H1 (cell line): ENCODE data around the gene IRF2BP2. TPM values are rescaled to one million over a fixed set of nuclear protein-coding genes. Genes with fewer than 3 reads are reported as not detected.

Experiments used
- CTCF ChIA-PET: fragments of 300-600 bp; sonication (Branson Sonifier 250); formaldehyde crosslinking; loops from one replicate; lab custom pipeline; 2021; ENCODE audit not compliant: partially characterized antibody; lab: Charles Lee
- POLR2A ChIA-PET: fragments of 300-600 bp; sonication (Branson Sonifier 250); formaldehyde crosslinking; loops from one replicate; lab custom pipeline; 2021; ENCODE audit warnings: inconsistent platforms; ENCODE audit not compliant: partially characterized antibody; lab: Charles Lee
- DNase-seq, 2 experiments: peaks; one replicate each; pipeline versions ENCODE4 v3.0.0 to v3.0.0-alpha.2; 2010 to 2022; ENCODE audit warnings: low spot score in 2 of 2, low read depth in 1 of 2, mixed read lengths in 1 of 2
- FAIRE-seq: peaks from 2 replicates; lab custom pipeline; 2011; peaks lifted over from hg19 to GRCh38; lab: Jason Lieb, UNC
- H2AFZ ChIP-seq: 2 replicates; pipeline ENCODE4 v1.8.1; 2012; ENCODE audit warnings: low read length, inconsistent platforms
- H2AK5ac ChIP-seq: 2 replicates; pipeline ENCODE4 v1.6.1; 2013; ENCODE audit warnings: low read depth, low read length
- H2BK120ac ChIP-seq: replicated peaks from 2 replicates; pipeline ENCODE3; 2013; ENCODE audit warnings: low read depth, low read length, inconsistent platforms
- H2BK12ac ChIP-seq: 2 replicates; pipeline ENCODE4 v1.6.1; 2013; ENCODE audit warnings: low read depth, low read length
- H2BK15ac ChIP-seq: 2 replicates; pipeline ENCODE4 v1.6.1; 2013; ENCODE audit warnings: low read length
- H2BK20ac ChIP-seq: 2 replicates; pipeline ENCODE4 v1.6.1; 2013; ENCODE audit warnings: low read length
- H2BK5ac ChIP-seq: 2 replicates; pipeline ENCODE4 v1.6.1; 2013; ENCODE audit warnings: low read depth, low read length
- H3K14ac ChIP-seq: 2 replicates; pipeline ENCODE4 v1.6.1; 2013; ENCODE audit warnings: inconsistent platforms; ENCODE audit not compliant: insufficient read length
- H3K18ac ChIP-seq: 2 replicates; pipeline ENCODE4 v1.6.1; 2013; ENCODE audit warnings: low read length; ENCODE audit errors: extremely low read depth
- H3K23ac ChIP-seq: 2 replicates; pipeline ENCODE4 v1.6.1; 2013; ENCODE audit warnings: inconsistent platforms; ENCODE audit not compliant: insufficient read length
- H3K23me2 ChIP-seq: 2 replicates; pipeline ENCODE4 v1.6.1; 2013; ENCODE audit warnings: low read depth, low read length
- H3K27ac ChIP-seq: 2 replicates; pipeline ENCODE4 v1.6.1; 2011; ENCODE audit warnings: low read depth, low read length, inconsistent platforms
- H3K27me3 ChIP-seq, 4 experiments: replicated peaks in 1 of 4; 1 replicate in 1 of 4; 2 replicates in 3 of 4; pipeline versions ENCODE4 v1.6.1 to v1.8.1; 2011 to 2013; ENCODE audit warnings: low read length in 3 of 4, mild to moderate bottlenecking in 3 of 4, inconsistent platforms in 2 of 4, mixed read lengths in 2 of 4, moderate library complexity in 1 of 4; ENCODE audit not compliant: control insufficient read depth in 3 of 4, insufficient read depth in 3 of 4; ENCODE audit errors: extremely low read depth in 1 of 4
- H3K36me3 ChIP-seq, 4 experiments: 2 replicates each; pipeline versions ENCODE4 v1.6.1 to v1.8.1; 2011 to 2013; ENCODE audit warnings: mild to moderate bottlenecking in 4 of 4, low read length in 3 of 4, moderate library complexity in 2 of 4, control low read depth in 1 of 4, inconsistent platforms in 1 of 4; ENCODE audit not compliant: insufficient read depth in 4 of 4, control insufficient read depth in 2 of 4
- H3K4ac ChIP-seq: replicated peaks from 2 replicates; pipeline ENCODE3; 2013; ENCODE audit warnings: low read length, low read depth, mixed read lengths, inconsistent platforms; ENCODE audit not compliant: insufficient read length
- H3K4me1 ChIP-seq, 4 experiments: replicated peaks in 1 of 4; 1 replicate in 1 of 4; 2 replicates in 3 of 4; pipeline versions ENCODE4 v1.6.1 to v1.8.1; 2011 to 2013; ENCODE audit warnings: low read length in 3 of 4, inconsistent platforms in 2 of 4, mixed read lengths in 1 of 4; ENCODE audit not compliant: insufficient read depth in 4 of 4, control insufficient read depth in 3 of 4
- H3K4me2 ChIP-seq, 2 experiments: 2 replicates each; pipeline versions ENCODE4 v1.6.1 to v1.8.1; 2011 to 2013; ENCODE audit warnings: low read depth in 2 of 2, low read length in 2 of 2, control low read depth in 1 of 2, inconsistent platforms in 1 of 2, mild to moderate bottlenecking in 1 of 2; ENCODE audit not compliant: insufficient read depth in 1 of 2
- H3K4me3 ChIP-seq, 4 experiments: fragments of 200-600, 300-600 bp in 1 of 4; sonication (generic), shearing (Covaris generic), sonication (Bioruptor Twin) in 1 of 4; 2 replicates each; pipeline versions ENCODE4 v1.5.1 to v1.8.1; 2011 to 2016; ENCODE audit warnings: low read length in 4 of 4, low read depth in 3 of 4, control low read depth in 2 of 4, inconsistent platforms in 2 of 4, mild to moderate bottlenecking in 2 of 4, mixed read lengths in 1 of 4, moderate library complexity in 1 of 4; ENCODE audit not compliant: insufficient read depth in 2 of 4; ENCODE audit errors: extremely low read depth in 1 of 4
- H3K56ac ChIP-seq: replicated peaks from 2 replicates; pipeline ENCODE3; 2013; ENCODE audit warnings: low read depth, mild to moderate bottlenecking, mixed read lengths, low read length, inconsistent platforms; ENCODE audit not compliant: insufficient read length
- H3K79me1 ChIP-seq: 2 replicates; pipeline ENCODE4 v1.6.1; 2013; ENCODE audit warnings: low read depth, low read length, control low read depth
- H3K79me2 ChIP-seq, 2 experiments: 2 replicates each; pipeline versions ENCODE4 v1.6.1 to v1.8.1; 2012 to 2013; ENCODE audit warnings: low read length in 2 of 2, mild to moderate bottlenecking in 2 of 2, inconsistent platforms in 1 of 2; ENCODE audit not compliant: insufficient read depth in 2 of 2, control insufficient read depth in 1 of 2
- H3K9ac ChIP-seq, 4 experiments: replicated peaks in 1 of 4; 1 replicate in 1 of 4; 2 replicates in 3 of 4; pipeline versions ENCODE4 v1.6.1 to v1.8.1; 2011 to 2013; ENCODE audit warnings: low read depth in 3 of 4, low read length in 3 of 4, control low read depth in 2 of 4, mild to moderate bottlenecking in 2 of 4, moderate library complexity in 2 of 4, inconsistent platforms in 1 of 4; ENCODE audit errors: extremely low read depth in 1 of 4
- H3K9me3 ChIP-seq, 2 experiments: 2 replicates each; pipeline versions ENCODE4 v1.6.1 to v1.8.1; 2012 to 2013; ENCODE audit warnings: mild to moderate bottlenecking in 2 of 2, moderate library complexity in 2 of 2, control low read depth in 1 of 2, inconsistent platforms in 1 of 2, low read depth in 1 of 2, low read length in 1 of 2, mixed read lengths in 1 of 2; ENCODE audit not compliant: insufficient read depth in 2 of 2
- H4K20me1 ChIP-seq, 2 experiments: replicated peaks in 1 of 2; 2 replicates each; pipeline versions ENCODE3 to v1.8.1; 2011 to 2013; ENCODE audit warnings: inconsistent platforms in 2 of 2, low read length in 2 of 2, mild to moderate bottlenecking in 1 of 2; ENCODE audit not compliant: insufficient read depth in 2 of 2, control insufficient read depth in 1 of 2
- H4K5ac ChIP-seq: 2 replicates; pipeline ENCODE4 v1.6.1; 2013; ENCODE audit warnings: low read length, low read depth, mixed read lengths, inconsistent platforms; ENCODE audit not compliant: insufficient read length
- H4K8ac ChIP-seq: 2 replicates; pipeline ENCODE4 v1.8.0; 2013; ENCODE audit warnings: mild to moderate bottlenecking, moderate library complexity, low read length, inconsistent platforms; ENCODE audit not compliant: insufficient read depth; ENCODE audit errors: extremely low read depth
- H4K91ac ChIP-seq: replicated peaks from 2 replicates; pipeline ENCODE3; 2013; ENCODE audit warnings: low read length, mixed read lengths, inconsistent platforms; ENCODE audit not compliant: insufficient read length
- HDAC2 ChIP-seq, 2 experiments: fragments of 300-600 bp in 1 of 2; sonication (generic) in 1 of 2; IDR thresholded peaks; 2 replicates each; pipeline ENCODE4 v1.6.1; 2011 to 2012; ENCODE audit warnings: low read depth in 2 of 2, low read length in 2 of 2, mild to moderate bottlenecking in 2 of 2, moderate library complexity in 2 of 2, borderline replicate concordance in 1 of 2, inconsistent platforms in 1 of 2
- HDAC6 ChIP-seq: IDR thresholded peaks from one replicate; pipeline ENCODE4 v1.7.1; 2012; ENCODE audit warnings: low read depth, mild to moderate bottlenecking, inconsistent platforms, low read length, moderate library complexity
- SIRT6 ChIP-seq: IDR thresholded peaks from one replicate; pipeline ENCODE4 v1.7.1; 2012; ENCODE audit warnings: low read length, inconsistent platforms
- WGBS, 2 experiments: shearing (Covaris generic) in 1 of 2; methylation state at CpG; one replicate each; pipeline versions ENCODE4 v1.1.6 to v1.1.7; 2013 to 2015; ENCODE audit warnings: low lambda C conversion rate in 2 of 2, mixed read lengths in 2 of 2, inconsistent platforms in 1 of 2, low coverage in 1 of 2, missing lambda C conversion rate in 1 of 2; ENCODE audit not compliant: insufficient replicate concordance in 2 of 2, insufficient coverage in 1 of 2, insufficient read length in 1 of 2; ENCODE audit errors: extremely low coverage in 1 of 2, missing lambda C conversion rate in 1 of 2; 5-methylcytosine and 5-hydroxymethylcytosine counted together
- polyA plus RNA-seq, 7 experiments: library from polyadenylated mRNA; depleted of rRNA in 3 of 7; stranded (reverse) in 5 of 7; unstranded in 2 of 7; fragments of >200 nt in 5 of 7; fragments of 200-250 nt in 2 of 7; gene quantifications; 1 replicate in 5 of 7; 2 replicates in 1 of 7; 4 replicates in 1 of 7; pipeline versions ENCODE4 v1.2.1 to v1.2.3, GENCODE V29; 2011 to 2013; ENCODE audit warnings: missing spikeins in 2 of 7, mixed read lengths in 2 of 7
- total RNA-seq: library from RNA; stranded (reverse); fragmentation: NEBNext Ultra II Directional; extraction: Animal tissue kit (Norgen Biotek cat#: 25700); gene quantifications from 2 replicates; pipeline ENCODE4 v1.2.1, GENCODE V29; 2021

IRF2BP2 gene
- total and polyA plus RNA-seq, 2 of the 8 experiments (the other 6 are each of a cell fraction or from before 2014, with no cell fraction given), result 24.9 to 67.5 TPM

DNA sequence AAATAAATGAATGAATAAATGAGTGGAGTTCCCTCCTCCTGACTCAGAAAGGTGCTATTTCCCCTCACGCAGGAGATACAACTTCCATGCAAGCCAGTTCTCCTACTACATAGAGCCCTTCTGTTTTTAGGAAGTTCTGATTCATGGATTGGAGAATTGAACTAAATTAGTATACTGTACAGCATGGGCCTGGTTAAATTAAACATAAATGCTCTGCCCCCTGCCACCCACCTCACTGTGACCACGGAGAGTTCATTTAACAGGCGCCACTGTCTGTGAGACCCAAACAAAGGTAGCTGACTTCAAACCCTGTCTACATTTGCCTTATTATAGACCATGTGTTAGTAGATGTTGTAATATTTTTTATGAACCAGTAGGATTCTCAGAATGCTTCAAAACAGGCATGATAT, 9.1 kb upstream of the IRF2BP2 start:
- Histone ChIP-seq H3K4me1 (peaks cover 0 to 12% (median 5%) of the 10 kb centered on the region in 4 experiments; a peak in 3 of 7 replicates), H3K27ac (no peak overlapping the region), H3K4me2 (no peak overlapping the region), H3K18ac (peak overlapping the region; percentile 15; the same call in 1 of the 2 replicates), H3K79me2 (no peaks in the 10 kb centered on the region), H4K8ac (no peak overlapping the region), H2BK120ac (peak overlapping the region; percentile 96), H3K9ac (no peak overlapping the region), H4K91ac (peak overlapping the region; percentile 42), H3K23me2 (no peaks in the 10 kb centered on the region), H3K4me3 (no peak overlapping the region), H2BK5ac (peak overlapping the region; percentile 90; the same call in 1 of the 2 replicates), H3K56ac (no peak overlapping the region), H4K20me1 (no peaks in the 10 kb centered on the region), H3K9me3 (no peaks in the 10 kb centered on the region), H3K4ac (peak overlapping the region; percentile 24), H2BK12ac (peak overlapping the region; percentile 3; the same call in 1 of the 2 replicates), H2AFZ (no peak overlapping the region), H3K79me1 (no peaks in the 10 kb centered on the region), H2AK5ac (no peak overlapping the region; the same call in 1 of the 2 replicates), H2BK15ac (no peak overlapping the region), H3K23ac (no peak overlapping the region), H3K36me3 (no peaks in the 10 kb centered on the region), H3K27me3 (no peaks in the 10 kb centered on the region), H4K5ac (peak overlapping the region; percentile 18), H2BK20ac (peak overlapping the region; percentile 50; the same call in 1 of the 2 replicates), H3K14ac (no peak overlapping the region)
- 78% methylated on average over 3 of the region's 3 CpGs; no CpG with 5 or more reads in 1 of the 2 experiments for WGBS, 2 experiments
- DNase-seq (no peak), FAIRE-seq (no peak)
- ChIA-PET POLR2A (interaction anchor here (1.0 to 1.3 kb wide), 3 partner anchors 7 to 13 kb away, joined by 3 to 4 read pairs (median 4); no protein-coding TSS in a partner anchor), CTCF (interaction anchor here (0.6 to 1.2 kb wide), 4 partner anchors 27 to 472 kb away, joined by 3 read pairs; no protein-coding TSS in a partner anchor)
- TF ChIP-seq HDAC6 (no peak), SIRT6 (no peak), HDAC2 (IDR thresholded peaks at IDR 0.05; ENCODE audit: borderline replicate concordance in 1 of 2, low read depth in 2 of 2, low read length in 2 of 2) (no peak)
